SK-N-SH treated with all-trans-retinoic acid at 6 μM for 48 hours (cell line): ENCODE data around the gene SH3BP4.

Experiments
- ARNTL ChIP-seq: fragments of 450-650 bp; formaldehyde crosslinking; IDR thresholded peaks from 2 replicates; pipeline ENCODE4 v1.5.0; 2020; ENCODE audit warnings: low read depth, mild to moderate bottlenecking, moderate library complexity, borderline replicate concordance
- CREB5 ChIP-seq: fragments of 250-450 bp; sonication (Bioruptor Pico); IDR thresholded peaks from 2 replicates; pipeline ENCODE4 v1.5.1; 2020; ENCODE audit warnings: low read depth, mild to moderate bottlenecking, moderate library complexity
- GLIS3 ChIP-seq: fragments of 250-450 bp; sonication (Bioruptor Pico); IDR thresholded peaks from 2 replicates; pipeline ENCODE4 v1.5.0; 2020; ENCODE audit warnings: mild to moderate bottlenecking, moderate library complexity
- OSR1 ChIP-seq: fragments of 250-450 bp; sonication (Bioruptor Pico); IDR thresholded peaks from 2 replicates; pipeline ENCODE4 v1.8.0; 2022; ENCODE audit warnings: moderate library complexity, mild to moderate bottlenecking, inconsistent platforms
- PATZ1 ChIP-seq: fragments of 250-450 bp; sonication (Bioruptor Pico); IDR thresholded peaks from 2 replicates; pipeline ENCODE4 v1.8.0; 2020; ENCODE audit warnings: mild to moderate bottlenecking, moderate library complexity, borderline replicate concordance
- RARB ChIP-seq: fragments of 250-450 bp; sonication (Bioruptor Pico); IDR thresholded peaks from 2 replicates; pipeline ENCODE4 v1.8.0; 2021; ENCODE audit warnings: mild to moderate bottlenecking, moderate library complexity
- SNAI2 ChIP-seq: fragments of 250-450 bp; sonication (Bioruptor Pico); IDR thresholded peaks from 2 replicates; pipeline ENCODE4 v1.5.0; 2020; ENCODE audit warnings: mild to moderate bottlenecking, moderate library complexity
- ZC3H10 ChIP-seq: fragments of 250-450 bp; sonication (Bioruptor Pico); IDR thresholded peaks from 2 replicates; pipeline ENCODE4 v1.5.1; 2021; ENCODE audit warnings: mild to moderate bottlenecking, moderate library complexity
- ZNF70 ChIP-seq: fragments of 450-650 bp; formaldehyde crosslinking; IDR thresholded peaks from 2 replicates; pipeline ENCODE4 v1.5.0; 2020; ENCODE audit warnings: mild to moderate bottlenecking, moderate library complexity
- ZNF8 ChIP-seq: fragments of 450-650 bp; formaldehyde crosslinking; IDR thresholded peaks from 2 replicates; pipeline ENCODE4 v1.5.0; 2020; ENCODE audit warnings: mild to moderate bottlenecking, moderate library complexity

- no peak for TF ChIP-seq CREB5
- no peak for TF ChIP-seq ZNF70 (CRISPR knock-in tag)
- no peak for TF ChIP-seq RARB
- no peak for TF ChIP-seq PATZ1 (CRISPR knock-in tag)
- TF ChIP-seq OSR1 = no peak
- no peak for TF ChIP-seq ARNTL
- no peak for TF ChIP-seq SNAI2 (CRISPR knock-in tag)
- TF ChIP-seq GLIS3 = no peak; the same call in 1 of the 2 replicates
- no peak for TF ChIP-seq ZC3H10 (CRISPR knock-in tag)
- TF ChIP-seq ZNF8 (CRISPR knock-in tag) = no peak
These were observed 147.1 kb downstream of the SH3BP4 start for GRCh38 chr2:235098736-235099494.
